H9 (cell line): Measurements from ENCODE around the gene AHDC1. TPM values are rescaled to one million over a fixed set of nuclear protein-coding genes. Genes with fewer than 3 reads are reported as not detected.

Source experiments
- DNase-seq: peaks from one replicate; pipeline ENCODE4 v3.0.0-alpha.2; 2017
- H2AFZ ChIP-seq: one replicate; pipeline ENCODE4 v1.6.1; 2013; ENCODE audit warnings: mild to moderate bottlenecking, low read length, control low read depth, moderate library complexity
- H2AK5ac ChIP-seq: 2 replicates; pipeline ENCODE4 v1.6.1; 2013; ENCODE audit warnings: low read length, control low read depth, mixed read lengths; ENCODE audit not compliant: insufficient read length
- H2BK120ac ChIP-seq: one replicate; pipeline ENCODE4 v1.6.1; 2013; ENCODE audit warnings: low read depth, mild to moderate bottlenecking, low read length, control low read depth, inconsistent platforms; ENCODE audit not compliant: poor library complexity, severe bottlenecking
- H2BK12ac ChIP-seq: 2 replicates; pipeline ENCODE4 v1.6.1; 2013; ENCODE audit warnings: low read length, control low read depth, mixed read lengths, low read depth; ENCODE audit not compliant: insufficient read length
- H2BK15ac ChIP-seq: 2 replicates; pipeline ENCODE4 v1.6.1; 2013; ENCODE audit warnings: low read depth, low read length, control low read depth
- H2BK20ac ChIP-seq: one replicate; pipeline ENCODE4 v1.6.1; 2013; ENCODE audit warnings: low read depth, mild to moderate bottlenecking, low read length, control low read depth, inconsistent platforms; ENCODE audit not compliant: poor library complexity, severe bottlenecking
- H2BK5ac ChIP-seq: 2 replicates; pipeline ENCODE4 v1.6.1; 2013; ENCODE audit warnings: low read length, control low read depth, mixed read lengths; ENCODE audit not compliant: insufficient read length
- H3K14ac ChIP-seq: 2 replicates; pipeline ENCODE4 v1.6.1; 2013; ENCODE audit warnings: low read length, control low read depth; ENCODE audit not compliant: insufficient read depth
- H3K18ac ChIP-seq: 2 replicates; pipeline ENCODE4 v1.6.1; 2013; ENCODE audit warnings: low read depth, mild to moderate bottlenecking, mixed read lengths, low read length, control low read depth; ENCODE audit not compliant: insufficient read length
- H3K23ac ChIP-seq: 2 replicates; pipeline ENCODE4 v1.6.1; 2013; ENCODE audit warnings: low read length, control low read depth, mixed read lengths, low read depth; ENCODE audit not compliant: insufficient read length
- H3K23me2 ChIP-seq: 2 replicates; pipeline ENCODE4 v1.6.1; 2013; ENCODE audit warnings: low read depth, mild to moderate bottlenecking, mixed read lengths, low read length, control low read depth; ENCODE audit not compliant: insufficient read length, poor library complexity, severe bottlenecking
- H3K27ac ChIP-seq: 2 replicates; pipeline ENCODE4 v1.5.1; 2013; ENCODE audit warnings: low read length, control low read depth, mixed read lengths, low read depth; ENCODE audit not compliant: insufficient read length
- H3K27me3 ChIP-seq: 2 replicates; pipeline ENCODE4 v1.6.1; 2013; ENCODE audit warnings: low read length, control low read depth, inconsistent platforms; ENCODE audit not compliant: insufficient read depth
- H3K4ac ChIP-seq: 2 replicates; pipeline ENCODE4 v1.6.1; 2013; ENCODE audit warnings: low read depth, mild to moderate bottlenecking, control low read depth, inconsistent platforms, low read length, moderate library complexity
- H3K4me1 ChIP-seq: 2 replicates; pipeline ENCODE4 v1.6.1; 2013; ENCODE audit warnings: low read length, control low read depth, inconsistent platforms; ENCODE audit not compliant: insufficient read depth
- H3K4me2 ChIP-seq: 2 replicates; pipeline ENCODE4 v1.6.1; 2013; ENCODE audit warnings: low read length, control low read depth, mixed read lengths; ENCODE audit not compliant: insufficient read length, insufficient read depth
- H3K56ac ChIP-seq: 2 replicates; pipeline ENCODE4 v1.6.1; 2013; ENCODE audit warnings: low read depth, mild to moderate bottlenecking, mixed read lengths, low read length, control low read depth; ENCODE audit not compliant: insufficient read length
- H3K79me1 ChIP-seq: 2 replicates; pipeline ENCODE4 v1.6.1; 2013; ENCODE audit warnings: low read depth, mild to moderate bottlenecking, moderate library complexity, low read length, control low read depth, inconsistent platforms; ENCODE audit not compliant: insufficient read depth, poor library complexity, severe bottlenecking
- H3K79me2 ChIP-seq: 2 replicates; pipeline ENCODE4 v1.6.1; 2013; ENCODE audit warnings: low read length, control low read depth, inconsistent platforms; ENCODE audit not compliant: insufficient read depth
- H3K9ac ChIP-seq: 2 replicates; pipeline ENCODE4 v1.6.1; 2013; ENCODE audit warnings: low read length, control low read depth, mixed read lengths; ENCODE audit not compliant: insufficient read length; ENCODE audit errors: extremely low read depth
- H3K9me3 ChIP-seq: one replicate; pipeline ENCODE4 v1.6.1; 2013; ENCODE audit warnings: low read depth, low read length, inconsistent platforms; ENCODE audit not compliant: control insufficient read depth
- H3T11ph ChIP-seq: one replicate; pipeline ENCODE4 v1.6.1; 2013; ENCODE audit warnings: mild to moderate bottlenecking, low read length, control low read depth, inconsistent platforms
- H4K20me1 ChIP-seq: one replicate; pipeline ENCODE4 v1.6.1; 2013; ENCODE audit not compliant: control insufficient read depth, insufficient read length, insufficient read depth
- H4K5ac ChIP-seq: 2 replicates; pipeline ENCODE4 v1.6.1; 2013; ENCODE audit warnings: low read depth, mild to moderate bottlenecking, mixed read lengths, low read length, control low read depth; ENCODE audit not compliant: insufficient read length
- H4K8ac ChIP-seq: replicated peaks from 2 replicates; pipeline ENCODE4 v1.6.1; 2013; ENCODE audit warnings: low read length, control low read depth, mixed read lengths, low read depth; ENCODE audit not compliant: insufficient read length
- H4K91ac ChIP-seq: 2 replicates; pipeline ENCODE4 v1.6.1; 2013; ENCODE audit warnings: low read depth, mild to moderate bottlenecking, moderate library complexity, mixed read lengths, low read length, control low read depth; ENCODE audit not compliant: insufficient read length
- H3K27ac Mint-ChIP-seq, 3 experiments: 2 replicates in 2 of 3; 3 replicates in 1 of 3; pipeline ENCODE4 v1.8.0; 2020 to 2021; ENCODE audit warnings: mixed read lengths in 3 of 3, mild to moderate bottlenecking in 1 of 3, moderate library complexity in 1 of 3
- H3K27me3 Mint-ChIP-seq: 2 replicates; pipeline ENCODE4 v1.8.0; 2021; ENCODE audit warnings: low read depth, mild to moderate bottlenecking, moderate library complexity, mixed read lengths
- H3K36me3 Mint-ChIP-seq, 3 experiments: 2 replicates in 2 of 3; 3 replicates in 1 of 3; pipeline ENCODE4 v1.8.0; 2020 to 2021; ENCODE audit warnings: low read depth in 3 of 3, mixed read lengths in 3 of 3; ENCODE audit not compliant: insufficient read depth in 1 of 3
- H3K4me1 Mint-ChIP-seq, 2 experiments: 2 replicates each; pipeline ENCODE4 v1.8.0; 2020; ENCODE audit warnings: mixed read lengths in 2 of 2
- H3K4me3 Mint-ChIP-seq, 2 experiments: 2 replicates in 1 of 2; 3 replicates in 1 of 2; pipeline ENCODE4 v1.8.0; 2020 to 2021; ENCODE audit warnings: mild to moderate bottlenecking in 2 of 2, mixed read lengths in 2 of 2, moderate library complexity in 1 of 2
- H3K9me3 Mint-ChIP-seq, 2 experiments: 2 replicates in 1 of 2; 3 replicates in 1 of 2; pipeline ENCODE4 v1.8.0; 2020; ENCODE audit warnings: mild to moderate bottlenecking in 2 of 2, mixed read lengths in 2 of 2, moderate library complexity in 1 of 2
- CTCF ChIP-seq: fragments of 200-600 bp; sonication (generic); conservative IDR thresholded peaks from 3 replicates; pipeline ENCODE4 v1.8.0; 2021; ENCODE audit warnings: antibody characterized with exemption, mild to moderate bottlenecking
- WGBS: extraction: QIAGEN DNeasy Blood & Tissue Kit; methylation state at CpG from one replicate; pipeline ENCODE4 v1.1.7; 2013; ENCODE audit warnings: missing lambda C conversion rate, low lambda C conversion rate, mixed read lengths; ENCODE audit not compliant: insufficient read length; ENCODE audit errors: extremely low coverage; 5-methylcytosine and 5-hydroxymethylcytosine counted together
- total RNA-seq: library from RNA; stranded (reverse); gene quantifications from 2 replicates; pipeline ENCODE4 v1.2.1, GENCODE V29; 2021

The AHDC1 gene
- total RNA-seq, 1 experiment from 2014 or later = 29.4 TPM

GRCh38 chr1:27611450-27611849, 7.5 kb upstream of the AHDC1 start:
- Mint-ChIP-seq H3K27me3 (peaks cover 21% of the 10 kb centered on the region), H3K4me1 (peaks cover 25 to 26% of the 10 kb centered on the region in 2 experiments), H3K36me3 (no peaks in the 10 kb centered on the region), H3K9me3 (no peaks in the 10 kb centered on the region), H3K4me3 (no peak overlapping the region), H3K27ac (no peak overlapping the region)
- no peak overlapping the region for H2AFZ ChIP-seq
- H3K79me1 ChIP-seq = no peaks in the 10 kb centered on the region
- H3K27ac ChIP-seq = no peak overlapping the region
- WGBS = no CpG with 5 or more reads among the region's 4 CpGs
- H3K9me3 ChIP-seq = no peaks in the 10 kb centered on the region
- H2BK15ac ChIP-seq = no peak overlapping the region
- H4K5ac ChIP-seq = no peak overlapping the region
- H4K20me1 ChIP-seq = no peaks in the 10 kb centered on the region
- no peak overlapping the region for H3T11ph ChIP-seq
- H2BK12ac ChIP-seq = no peak overlapping the region
- H3K23ac ChIP-seq = no peak overlapping the region
- H3K4ac ChIP-seq = no peak overlapping the region
- no peak overlapping the region for H3K18ac ChIP-seq
- no peaks in the 10 kb centered on the region for H3K27me3 ChIP-seq
- H4K91ac ChIP-seq = no peak overlapping the region
- H2BK120ac ChIP-seq = no peak overlapping the region
- H2AK5ac ChIP-seq = no peak overlapping the region
- no peak overlapping the region for H3K4me2 ChIP-seq
- H3K23me2 ChIP-seq = peaks cover 6% of the 10 kb centered on the region
- H2BK5ac ChIP-seq = no peak overlapping the region
- no peak overlapping the region for H3K14ac ChIP-seq
- H2BK20ac ChIP-seq = no peak overlapping the region
- H4K8ac ChIP-seq = no peak overlapping the region
- no peak for DNase-seq
- H3K56ac ChIP-seq = no peak overlapping the region
- TF ChIP-seq CTCF = no peak
- H3K79me2 ChIP-seq = no peaks in the 10 kb centered on the region
- no peak overlapping the region for H3K9ac ChIP-seq
- H3K4me1 ChIP-seq = peaks cover 3% of the 10 kb centered on the region; the same call in 1 of the 2 replicates
